ENCODE data around the gene CBFB. TPM values are rescaled to one million over a fixed set of nuclear protein-coding genes. Genes with fewer than 3 reads are reported as not detected.

The CBFB gene
- polyA plus RNA-seq, 3 donors from 2014 or later = 93.5 to 118 (median 95.2) TPM

- DNase-seq = no peak
- peaks cover 2 to 5% (median 3%) of the 10 kb centered on the region in 3 donors for H3K27me3 Mint-ChIP-seq (ENCODE audit: low read depth in 3 of 3)
- no peak overlapping the region for H3K4me3 Mint-ChIP-seq
- H3K27ac Mint-ChIP-seq = no peak overlapping the region
- H3K36me3 Mint-ChIP-seq = no peaks in the 10 kb centered on the region
- H3K4me1 Mint-ChIP-seq = no peaks in the 10 kb centered on the region
- no peaks in the 10 kb centered on the region for H3K9me3 Mint-ChIP-seq
These were observed 19.8 kb upstream of the CBFB start for GRCh38 chr16:67009158-67009557.

- Mint-ChIP-seq H3K9me3 (no peaks in the 10 kb centered on the region), H3K27ac (no peak overlapping the region), H3K27me3 (ENCODE audit: low read depth in 3 of 3) (peaks cover 4 to 6% (median 5%) of the 10 kb centered on the region in 3 donors), H3K4me3 (no peak overlapping the region), H3K4me1 (peaks cover 0 to 2% of the 10 kb centered on the region in 2 donors), H3K36me3 (peaks cover 0 to 4% (median 0%) of the 10 kb centered on the region in 3 donors)
- no peak for DNase-seq
These were observed 17.7 kb upstream of the CBFB start for GRCh38 chr16:67011274-67011673.

GRCh38 chr16:67013233-67013822, 15.6 kb upstream of the CBFB start:
- Mint-ChIP-seq H3K27me3 (ENCODE audit: low read depth in 3 of 3) (peaks cover 4 to 6% (median 5%) of the 10 kb centered on the region in 3 donors), H3K4me3 (peak overlapping the region in 4 of 5 donors; percentile 20 to 60 (median 34)), H3K9me3 (no peaks in the 10 kb centered on the region), H3K27ac (no peak overlapping the region), H3K36me3 (peaks cover 0 to 4% (median 0%) of the 10 kb centered on the region in 3 donors), H3K4me1 (peaks cover 0 to 2% of the 10 kb centered on the region in 2 donors)
- no peak for DNase-seq

- H3K36me3 Mint-ChIP-seq = peaks cover 0 to 4% (median 0%) of the 10 kb centered on the region in 3 donors
- peak overlapping the region; percentile 69 to 79 (median 75) for H3K4me3 Mint-ChIP-seq
- H3K4me1 Mint-ChIP-seq = peaks cover 0 to 2% of the 10 kb centered on the region in 2 donors
- no peak overlapping the region for H3K27ac Mint-ChIP-seq
- peak; percentile 47 to 61 (median 53) for DNase-seq
- peaks cover 2 to 6% (median 5%) of the 10 kb centered on the region in 3 donors for H3K27me3 Mint-ChIP-seq (ENCODE audit: low read depth in 3 of 3)
- no peaks in the 10 kb centered on the region for H3K9me3 Mint-ChIP-seq
These were observed 14.9 kb upstream of the CBFB start for GRCh38 chr16:67013823-67014633.

- Mint-ChIP-seq H3K27ac (no peak overlapping the region), H3K36me3 (peaks cover 0 to 4% (median 0%) of the 10 kb centered on the region in 3 donors), H3K4me3 (peak overlapping the region in 4 of 5 donors; percentile 69 to 79 (median 72)), H3K4me1 (peaks cover 0 to 2% of the 10 kb centered on the region in 2 donors), H3K9me3 (no peaks in the 10 kb centered on the region), H3K27me3 (ENCODE audit: low read depth in 3 of 3) (peaks cover 2 to 6% (median 5%) of the 10 kb centered on the region in 3 donors)
- no peak for DNase-seq
These were observed 14.2 kb upstream of the CBFB start for GRCh38 chr16:67014634-67015312.

- no peak overlapping the region for H3K27ac Mint-ChIP-seq
- no peak for DNase-seq
- H3K9me3 Mint-ChIP-seq = no peaks in the 10 kb centered on the region
- H3K36me3 Mint-ChIP-seq = peaks cover 0 to 4% (median 0%) of the 10 kb centered on the region in 3 donors
- peaks cover 0 to 2% of the 10 kb centered on the region in 2 donors for H3K4me1 Mint-ChIP-seq
- peaks cover 2 to 6% (median 5%) of the 10 kb centered on the region in 3 donors for H3K27me3 Mint-ChIP-seq (ENCODE audit: low read depth in 3 of 3)
- peak overlapping the region in 1 of 5 donors; percentile 4 for H3K4me3 Mint-ChIP-seq
These were observed 13.6 kb upstream of the CBFB start for GRCh38 chr16:67015313-67015731.

GRCh38 chr16:67016143-67016542, 12.8 kb upstream of the CBFB start:
- peaks cover 0 to 4% (median 0%) of the 10 kb centered on the region in 3 donors for H3K36me3 Mint-ChIP-seq
- H3K27me3 Mint-ChIP-seq (ENCODE audit: low read depth in 3 of 3) = peaks cover 2 to 6% (median 2%) of the 10 kb centered on the region in 3 donors
- H3K9me3 Mint-ChIP-seq = no peaks in the 10 kb centered on the region
- H3K4me3 Mint-ChIP-seq = peak overlapping the region in 1 of 5 donors; percentile 10
- no peak for DNase-seq
- peaks cover 0 to 2% of the 10 kb centered on the region in 2 donors for H3K4me1 Mint-ChIP-seq
- no peak overlapping the region for H3K27ac Mint-ChIP-seq

GRCh38 chr16:67016681-67017420, 12.1 kb upstream of the CBFB start:
- H3K27me3 Mint-ChIP-seq (ENCODE audit: low read depth in 3 of 3) = peaks cover 2 to 6% (median 2%) of the 10 kb centered on the region in 3 donors
- H3K4me3 Mint-ChIP-seq = no peak overlapping the region
- H3K36me3 Mint-ChIP-seq = peaks cover 0 to 4% (median 0%) of the 10 kb centered on the region in 3 donors
- H3K9me3 Mint-ChIP-seq = no peaks in the 10 kb centered on the region
- peaks cover 0 to 2% of the 10 kb centered on the region in 2 donors for H3K4me1 Mint-ChIP-seq
- DNase-seq = no peak
- H3K27ac Mint-ChIP-seq = no peak overlapping the region

- Mint-ChIP-seq H3K4me3 (no peak overlapping the region), H3K27ac (no peak overlapping the region), H3K9me3 (no peaks in the 10 kb centered on the region), H3K4me1 (peaks cover 0 to 2% of the 10 kb centered on the region in 2 donors), H3K36me3 (peaks cover 0 to 4% (median 0%) of the 10 kb centered on the region in 3 donors), H3K27me3 (ENCODE audit: low read depth in 3 of 3) (peaks cover 2 to 6% (median 2%) of the 10 kb centered on the region in 3 donors)
- DNase-seq = no peak
These were observed 11.6 kb upstream of the CBFB start for GRCh38 chr16:67017421-67017750.

- peaks cover 0 to 4% (median 0%) of the 10 kb centered on the region in 3 donors for H3K36me3 Mint-ChIP-seq
- H3K9me3 Mint-ChIP-seq = no peaks in the 10 kb centered on the region
- H3K4me1 Mint-ChIP-seq = peaks cover 0 to 2% of the 10 kb centered on the region in 2 donors
- no peak overlapping the region for H3K4me3 Mint-ChIP-seq
- DNase-seq = peak; percentile 62 to 71 (median 66)
- H3K27me3 Mint-ChIP-seq (ENCODE audit: low read depth in 3 of 3) = peaks cover 3 to 6% (median 6%) of the 10 kb centered on the region in 3 donors
- H3K27ac Mint-ChIP-seq = no peak overlapping the region
These were observed 11.0 kb upstream of the CBFB start for GRCh38 chr16:67017810-67018488.

GRCh38 chr16:67019171-67019570, 9.8 kb upstream of the CBFB start:
- DNase-seq = no peak

GRCh38 chr16:67021321-67021720, 7.6 kb upstream of the CBFB start:
- no peak for DNase-seq
- Mint-ChIP-seq H3K36me3 (no peaks in the 10 kb centered on the region), H3K4me1 (no peaks in the 10 kb centered on the region), H3K9me3 (no peaks in the 10 kb centered on the region), H3K4me3 (no peak overlapping the region), H3K27me3 (ENCODE audit: low read depth in 3 of 3) (peaks cover 1 to 4% (median 2%) of the 10 kb centered on the region in 3 donors), H3K27ac (no peak overlapping the region)

More at GRCh38 chr16:67019171-67019570, 9.8 kb upstream of the CBFB start:
- H3K36me3 Mint-ChIP-seq = peaks cover 0 to 4% (median 0%) of the 10 kb centered on the region in 3 donors
- no peaks in the 10 kb centered on the region for H3K9me3 Mint-ChIP-seq
- H3K4me3 Mint-ChIP-seq = no peak overlapping the region
- H3K27ac Mint-ChIP-seq = no peak overlapping the region
- peaks cover 3 to 6% (median 3%) of the 10 kb centered on the region in 3 donors for H3K27me3 Mint-ChIP-seq (ENCODE audit: low read depth in 3 of 3)
- peaks cover 0 to 2% of the 10 kb centered on the region in 2 donors for H3K4me1 Mint-ChIP-seq
